Common myeloid progenitor, CD34-positive (primary cell): ENCODE results near the gene GJA9.

Source experiments
- CTCF ChIA-PET: fragments of 350-600 bp; sonication (Branson Sonifier 250); formaldehyde crosslinking; loops from one replicate; lab custom pipeline; 2021; ENCODE audit warnings: antibody characterized with exemption; lab: Charles Lee
- POLR2A ChIA-PET: fragments of 350-600 bp; sonication (Branson Sonifier 250); formaldehyde crosslinking; loops from one replicate; lab custom pipeline; 2021; ENCODE audit warnings: antibody characterized with exemption; lab: Charles Lee
- DNase-seq, 3 donors: peaks; one replicate each; pipeline versions ENCODE4 v3.0.0 to v3.0.0-alpha.2; 2013
- H3K27ac ChIP-seq, 2 experiments: 1 replicate in 1 of 2; 2 replicates in 1 of 2; pipeline ENCODE4 v1.7.0; 2013; ENCODE audit warnings: inconsistent platforms in 2 of 2, low read length in 2 of 2, mild to moderate bottlenecking in 2 of 2, low read depth in 1 of 2, moderate library complexity in 1 of 2; ENCODE audit not compliant: severe bottlenecking in 2 of 2, insufficient read depth in 1 of 2, poor library complexity in 1 of 2
- H3K27me3 ChIP-seq, 5 experiments: replicated peaks in 2 of 5; 1 replicate in 3 of 5; 2 replicates in 2 of 5; pipeline versions ENCODE4 v1.6.1 to v1.7.0; 2013; ENCODE audit warnings: low read length in 4 of 5, mild to moderate bottlenecking in 2 of 5, moderate library complexity in 2 of 5, inconsistent platforms in 1 of 5; ENCODE audit not compliant: insufficient read depth in 5 of 5, control insufficient read depth in 4 of 5
- H3K36me3 ChIP-seq, 4 experiments: 1 replicate in 2 of 4; 2 replicates in 2 of 4; pipeline versions ENCODE4 v1.6.1 to v1.7.0; 2013; ENCODE audit warnings: low read length in 3 of 4, control low read depth in 1 of 4, mild to moderate bottlenecking in 1 of 4; ENCODE audit not compliant: control insufficient read depth in 4 of 4, insufficient read depth in 4 of 4
- H3K4me1 ChIP-seq, 4 experiments: 1 replicate in 3 of 4; 2 replicates in 1 of 4; pipeline versions ENCODE4 v1.6.1 to v1.7.1; 2013; ENCODE audit warnings: low read length in 3 of 4, mild to moderate bottlenecking in 3 of 4, control low read depth in 1 of 4, inconsistent platforms in 1 of 4, moderate library complexity in 1 of 4; ENCODE audit not compliant: control insufficient read depth in 4 of 4, insufficient read depth in 4 of 4; ENCODE audit errors: control extremely low read depth in 1 of 4
- H3K4me3 ChIP-seq, 7 experiments: 1 replicate in 4 of 7; 2 replicates in 3 of 7; pipeline versions ENCODE4 v1.5.1 to v1.7.0; 2013; ENCODE audit warnings: mild to moderate bottlenecking in 7 of 7, low read length in 6 of 7, moderate library complexity in 6 of 7, inconsistent platforms in 2 of 7, low read depth in 2 of 7, control low read depth in 1 of 7; ENCODE audit not compliant: insufficient read depth in 4 of 7, control insufficient read depth in 1 of 7; ENCODE audit errors: extremely low read depth in 1 of 7
- H3K9me3 ChIP-seq, 5 experiments: 1 replicate in 4 of 5; 2 replicates in 1 of 5; pipeline versions ENCODE4 v1.6.1 to v1.7.1; 2013; ENCODE audit warnings: low read length in 4 of 5, mild to moderate bottlenecking in 2 of 5, inconsistent platforms in 1 of 5, low read depth in 1 of 5, moderate library complexity in 1 of 5; ENCODE audit not compliant: control insufficient read depth in 4 of 5, insufficient read depth in 2 of 5; ENCODE audit errors: control extremely low read depth in 1 of 5
- WGBS: methylation state at CpG from one replicate; pipeline ENCODE4 v1.1.5; 2013; ENCODE audit not compliant: insufficient coverage; 5-methylcytosine and 5-hydroxymethylcytosine counted together

The GJA9 gene

DNA sequence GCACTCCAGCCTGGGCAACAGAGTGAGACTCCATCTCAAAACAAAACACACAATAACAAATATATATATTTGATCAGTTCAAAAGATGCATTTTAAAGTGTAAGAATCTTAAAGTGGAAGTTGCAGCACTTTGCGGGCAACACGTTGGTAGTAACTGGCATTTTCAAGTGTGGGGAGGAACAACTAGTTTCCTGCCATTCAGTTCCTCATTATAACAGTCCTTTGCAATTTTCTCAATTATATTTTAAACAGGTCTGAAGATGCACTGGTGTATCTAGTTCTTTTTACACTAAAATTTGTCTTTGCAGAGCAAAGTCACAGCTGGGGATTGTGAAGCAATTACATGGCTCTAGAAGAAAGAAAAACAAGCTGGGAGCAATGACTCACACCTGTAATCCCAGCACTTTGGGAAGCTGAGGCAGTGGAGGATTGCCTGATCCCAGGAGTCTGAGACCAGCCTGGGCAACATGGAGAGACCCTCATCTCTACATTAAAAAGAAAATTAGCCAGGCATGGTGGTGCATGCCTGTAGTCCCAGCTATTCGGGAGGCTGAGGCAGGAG is 47.1 kb downstream of the GJA9 start:
- 89% methylated on average over 1 of the region's 3 CpGs for WGBS
- Histone ChIP-seq H3K4me1 (peaks cover 19 to 28% (median 25%) of the 10 kb centered on the region in 4 experiments), H3K27me3 (peaks cover 0 to 3% (median 0%) of the 10 kb centered on the region in 5 experiments), H3K36me3 (peaks cover 7 to 16% (median 13%) of the 10 kb centered on the region in 4 experiments), H3K27ac (no peak overlapping the region), H3K9me3 (no peaks in the 10 kb centered on the region), H3K4me3 (peak overlapping the region in 2 of 7 experiments; percentile 36 to 56)
- ChIA-PET POLR2A (interaction anchor here (0.6 kb wide), 2 partner anchors 30 to 57 kb away, joined by 3 to 4 read pairs; no protein-coding TSS in a partner anchor), CTCF (interaction anchor here (1.2 to 5.2 kb wide), 6 partner anchors 9 to 808 kb away, joined by 3 to 40 read pairs (median 5); no protein-coding TSS in a partner anchor)
- DNase-seq, result peak in 2 of 3 donors; percentile 79 to 87

DNA sequence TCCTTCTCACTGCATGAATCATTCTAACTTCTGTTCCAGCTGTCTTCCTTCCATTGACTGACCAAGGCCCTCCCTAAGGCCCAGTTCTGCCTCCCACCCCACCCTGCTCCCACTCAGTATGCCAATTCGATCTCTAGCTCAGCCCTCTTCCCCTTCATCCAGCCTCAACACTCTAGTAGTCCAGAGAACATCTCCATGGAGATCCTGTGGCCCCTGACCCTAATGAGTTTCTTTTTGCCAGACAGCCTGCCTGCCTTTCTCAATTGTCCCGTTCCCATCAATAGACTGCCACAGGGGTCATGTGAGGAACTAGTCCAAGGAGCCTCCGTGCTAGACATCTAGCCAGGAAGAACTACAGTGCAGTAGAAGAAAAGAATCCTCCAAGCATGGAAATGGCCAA is 48.2 kb downstream of the GJA9 start:
- no peak for DNase-seq
- no peak overlapping the region for H3K27ac ChIP-seq
- no peaks in the 10 kb centered on the region for H3K9me3 ChIP-seq
- POLR2A ChIA-PET, result no interaction called here
- CTCF ChIA-PET, result interaction anchor here (1.1 to 5.2 kb wide), 5 partner anchors 13 to 793 kb away, joined by 3 to 40 read pairs (median 6); no protein-coding TSS in a partner anchor
- WGBS, result 89% methylated on average over 2 of the region's 3 CpGs
- no peak overlapping the region for H3K4me3 ChIP-seq
- peaks cover 0 to 3% (median 0%) of the 10 kb centered on the region in 5 experiments for H3K27me3 ChIP-seq
- peaks cover 19 to 28% (median 25%) of the 10 kb centered on the region in 4 experiments for H3K4me1 ChIP-seq
- peaks cover 0 to 5% (median 2%) of the 10 kb centered on the region in 4 experiments for H3K36me3 ChIP-seq

GRCh38 chr1:38832370-38832734 is 49.0 kb downstream of the GJA9 start:
- H3K4me1 ChIP-seq, result peaks cover 19 to 28% (median 25%) of the 10 kb centered on the region in 4 experiments
- CTCF ChIA-PET, result interaction anchor here (0.7 to 5.2 kb wide), 9 partner anchors 9 to 792 kb away, joined by 3 to 40 read pairs (median 4); no protein-coding TSS in a partner anchor
- peaks cover 0 to 3% (median 0%) of the 10 kb centered on the region in 5 experiments for H3K27me3 ChIP-seq
- WGBS, result 71% methylated on average over 1 of the region's 3 CpGs
- H3K9me3 ChIP-seq, result no peaks in the 10 kb centered on the region
- DNase-seq, result no peak
- no peak overlapping the region for H3K4me3 ChIP-seq
- no peaks in the 10 kb centered on the region for H3K36me3 ChIP-seq
- H3K27ac ChIP-seq, result no peak overlapping the region
- POLR2A ChIA-PET, result no interaction called here

- WGBS, result 90% methylated on average over 5 of the region's 6 CpGs
- no peaks in the 10 kb centered on the region for H3K36me3 ChIP-seq
- H3K27me3 ChIP-seq, result peaks cover 0 to 3% (median 0%) of the 10 kb centered on the region in 5 experiments
- CTCF ChIA-PET, result interaction anchor here (1.1 to 5.2 kb wide), 7 partner anchors 9 to 791 kb away, joined by 3 to 40 read pairs (median 4); no protein-coding TSS in a partner anchor
- H3K9me3 ChIP-seq, result no peaks in the 10 kb centered on the region
- no peak overlapping the region for H3K4me3 ChIP-seq
- DNase-seq, result no peak
- H3K27ac ChIP-seq, result no peak overlapping the region
- POLR2A ChIA-PET, result no interaction called here
- peaks cover 19 to 28% (median 25%) of the 10 kb centered on the region in 4 experiments for H3K4me1 ChIP-seq
These were observed 49.5 kb downstream of the GJA9 start for GRCh38 chr1:38831731-38832369.

DNA sequence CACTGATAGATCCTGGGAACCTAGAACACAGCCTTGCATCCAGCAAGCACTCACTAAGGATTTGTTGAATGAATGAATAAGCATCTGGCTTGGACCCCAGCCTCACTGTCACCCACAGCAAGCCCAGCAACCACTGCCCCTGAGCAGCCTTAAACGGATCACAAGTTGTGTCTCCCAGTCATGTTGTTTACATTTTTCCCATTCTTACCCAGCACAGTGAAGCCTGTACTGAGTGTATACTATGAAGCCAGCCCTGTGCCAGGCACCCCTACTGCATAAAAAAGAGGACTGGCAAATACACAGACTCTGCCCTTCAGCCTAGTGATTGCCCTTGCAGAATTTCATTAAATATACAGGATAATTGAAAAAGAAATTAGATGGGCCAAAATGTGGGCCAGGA is 52.0 kb downstream of the GJA9 start:
- POLR2A ChIA-PET, result interaction anchor here (0.6 kb wide), 1 partner anchor 804 kb away, joined by 8 read pairs; no protein-coding TSS in a partner anchor
- peaks cover 11 to 18% (median 16%) of the 10 kb centered on the region in 4 experiments for H3K4me1 ChIP-seq

DNA sequence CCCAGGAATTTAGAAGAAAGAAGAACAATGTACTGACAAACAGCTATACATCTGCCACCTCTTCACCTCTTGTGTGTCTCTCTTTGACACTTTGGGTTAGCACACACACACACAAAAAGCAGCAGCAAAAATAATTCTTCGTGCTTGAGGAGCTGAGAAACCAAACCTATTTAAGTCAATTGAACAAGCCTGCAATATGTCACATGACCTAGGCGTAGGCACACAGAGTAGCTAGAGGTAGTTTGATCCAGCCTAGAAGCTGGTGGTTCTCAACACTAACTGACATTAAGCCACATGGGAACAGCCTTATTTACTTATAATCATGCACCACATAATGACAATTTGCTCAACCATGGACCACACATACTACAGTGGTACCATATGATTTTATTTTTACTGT is 54.1 kb downstream of the GJA9 start:
- ChIA-PET POLR2A (no interaction called here), CTCF (interaction anchor here (0.8 to 1.2 kb wide), 2 partner anchors 9 to 264 kb away, joined by 3 read pairs; no protein-coding TSS in a partner anchor)
- no peak overlapping the region for H3K27ac ChIP-seq
- no peaks in the 10 kb centered on the region for H3K36me3 ChIP-seq
- peaks cover 0 to 17% (median 0%) of the 10 kb centered on the region in 5 experiments for H3K27me3 ChIP-seq
- DNase-seq, result no peak
- H3K4me3 ChIP-seq, result no peak overlapping the region
- 100% methylated on average over 2 of the region's 2 CpGs for WGBS
- no peaks in the 10 kb centered on the region for H3K9me3 ChIP-seq
- H3K4me1 ChIP-seq, result no peaks in the 10 kb centered on the region

More for the DNA sequence above, 52.0 kb downstream of the GJA9 start:
- peaks cover 0 to 12% (median 0%) of the 10 kb centered on the region in 5 experiments for H3K27me3 ChIP-seq
- DNase-seq, result no peak
- 83% methylated on average over 1 of the region's 1 CpG for WGBS
- H3K36me3 ChIP-seq, result no peaks in the 10 kb centered on the region
- CTCF ChIA-PET, result no interaction called here
- H3K27ac ChIP-seq, result no peak overlapping the region
- no peaks in the 10 kb centered on the region for H3K9me3 ChIP-seq
- H3K4me3 ChIP-seq, result no peak overlapping the region
